Calu3 (cell line): Measurements from ENCODE around the gene SERPINA10. TPM values are rescaled to one million over a fixed set of nuclear protein-coding genes. Genes with fewer than 3 reads are reported as not detected.

Experiments used
- BruUV-seq: library from RNA; stranded (reverse); fragments of 400-500 nt; replicated peaks from 2 replicates; lab custom pipeline; 2021; lab: Mats Ljungman, UMichigan
- CTCF ChIA-PET: fragments of 300-600 bp; sonication (Branson Sonifier 250); formaldehyde crosslinking; loops from one replicate; lab custom pipeline; 2022; ENCODE audit warnings: antibody characterized with exemption; lab: Charles Lee
- DNase-seq: peaks from one replicate; pipeline ENCODE4 v3.0.0; 2022
- H3K27ac Mint-ChIP-seq: one replicate; pipeline ENCODE4 v1.8.0; 2022; ENCODE audit warnings: mixed read lengths; ENCODE audit not compliant: unreplicated experiment
- H3K27me3 Mint-ChIP-seq: one replicate; pipeline ENCODE4 v1.8.0; 2022; ENCODE audit warnings: mixed read lengths; ENCODE audit not compliant: unreplicated experiment
- H3K36me3 Mint-ChIP-seq: one replicate; pipeline ENCODE4 v1.8.0; 2022; ENCODE audit warnings: mild to moderate bottlenecking, moderate library complexity, mixed read lengths; ENCODE audit not compliant: insufficient read depth, unreplicated experiment
- H3K4me1 Mint-ChIP-seq: one replicate; pipeline ENCODE4 v1.8.0; 2022; ENCODE audit warnings: mild to moderate bottlenecking, low read depth, mixed read lengths; ENCODE audit not compliant: unreplicated experiment
- H3K4me3 Mint-ChIP-seq: one replicate; pipeline ENCODE4 v1.8.0; 2022; ENCODE audit warnings: mild to moderate bottlenecking, low read depth, moderate library complexity, mixed read lengths; ENCODE audit not compliant: unreplicated experiment
- H3K9me3 Mint-ChIP-seq: one replicate; pipeline ENCODE4 v1.8.0; 2022; ENCODE audit warnings: low read depth, mixed read lengths; ENCODE audit not compliant: unreplicated experiment
- CTCF ChIP-seq: fragments of 200-600 bp; IDR thresholded peaks from one replicate; pipeline ENCODE4 v1.8.0; 2022; ENCODE audit warnings: antibody characterized with exemption; ENCODE audit not compliant: unreplicated experiment
- intact Hi-C: fragments of 100-400 bp; cut with micrococcal nuclease; formaldehyde crosslinking; loops from one replicate; pipeline ENCODE4 v1.10.0; 2022; ENCODE audit not compliant: unreplicated experiment
- total RNA-seq: library from RNA; stranded (reverse); gene quantifications from 2 replicates; pipeline ENCODE4 v1.2.3, GENCODE V29; 2022

The SERPINA10 gene
- total RNA-seq, 1 experiment from 2014 or later = not detected

GRCh38 chr14:94292526-94292871, 569 bp downstream of the SERPINA10 start:
- no peak for TF ChIP-seq CTCF
- no TSS peak for BruUV-seq
- H3K4me3 Mint-ChIP-seq = no peak overlapping the region
- H3K4me1 Mint-ChIP-seq = no peaks in the 10 kb centered on the region
- no peak overlapping the region for H3K27ac Mint-ChIP-seq
- no peaks in the 10 kb centered on the region for H3K9me3 Mint-ChIP-seq
- intact Hi-C loops = no loop called here
- H3K36me3 Mint-ChIP-seq = no peaks in the 10 kb centered on the region
- CTCF ChIA-PET = no interaction called here
- peaks cover 10% of the 10 kb centered on the region for H3K27me3 Mint-ChIP-seq
- no peak for DNase-seq

GRCh38 chr14:94291906-94292525, 1.1 kb downstream of the SERPINA10 start:
- Mint-ChIP-seq H3K27me3 (peaks cover 15% of the 10 kb centered on the region), H3K9me3 (no peaks in the 10 kb centered on the region), H3K4me3 (no peak overlapping the region), H3K27ac (no peak overlapping the region), H3K36me3 (no peaks in the 10 kb centered on the region), H3K4me1 (no peaks in the 10 kb centered on the region)
- intact Hi-C loops = no loop called here
- BruUV-seq = no TSS peak
- DNase-seq = no peak
- TF ChIP-seq CTCF = no peak
- CTCF ChIA-PET = no interaction called here

- CTCF ChIA-PET = no interaction called here
These were observed 1.7 kb downstream of the SERPINA10 start for GRCh38 chr14:94291159-94291905.

GRCh38 chr14:94290197-94290596, 2.9 kb downstream of the SERPINA10 start:
- H3K9me3 Mint-ChIP-seq = no peaks in the 10 kb centered on the region
- no peak for DNase-seq
- peaks cover 20% of the 10 kb centered on the region for H3K27me3 Mint-ChIP-seq
- no peak for TF ChIP-seq CTCF
- intact Hi-C loops = no loop called here
- H3K4me3 Mint-ChIP-seq = no peak overlapping the region
- H3K4me1 Mint-ChIP-seq = no peaks in the 10 kb centered on the region
- CTCF ChIA-PET = no interaction called here
- no peaks in the 10 kb centered on the region for H3K36me3 Mint-ChIP-seq
- H3K27ac Mint-ChIP-seq = no peak overlapping the region
- no TSS peak for BruUV-seq

More at GRCh38 chr14:94291159-94291905, 1.7 kb downstream of the SERPINA10 start:
- no peak overlapping the region for H3K27ac Mint-ChIP-seq
- no peak overlapping the region for H3K4me3 Mint-ChIP-seq
- no peak for DNase-seq
- peaks cover 20% of the 10 kb centered on the region for H3K27me3 Mint-ChIP-seq
- no peaks in the 10 kb centered on the region for H3K4me1 Mint-ChIP-seq
- H3K9me3 Mint-ChIP-seq = no peaks in the 10 kb centered on the region
- TF ChIP-seq CTCF = no peak
- no TSS peak for BruUV-seq
- H3K36me3 Mint-ChIP-seq = no peaks in the 10 kb centered on the region
- intact Hi-C loops = no loop called here
